ENCODE data around the gene NANOS3. TPM values are rescaled to one million over a fixed set of nuclear protein-coding genes. Genes with fewer than 3 reads are reported as not detected.

NANOS3 gene
- total RNA-seq, 1 donor from 2014 or later: not detected

- no peak for TF ChIP-seq CTCF (IDR thresholded peaks at IDR 0.05; ENCODE audit: partially characterized antibody, unreplicated experiment)
- Mint-ChIP-seq H3K27me3 (ENCODE audit: unreplicated experiment) (peaks cover 4% of the 10 kb centered on the region), H3K36me3 (ENCODE audit: unreplicated experiment) (no peaks in the 10 kb centered on the region), H3K4me3 (ENCODE audit: unreplicated experiment) (no peak overlapping the region), H3K9me3 (ENCODE audit: unreplicated experiment) (peaks cover 3% of the 10 kb centered on the region), H3K27ac (ENCODE audit: unreplicated experiment) (no peak overlapping the region), H3K4me1 (ENCODE audit: low read depth, unreplicated experiment) (peaks cover 5% of the 10 kb centered on the region)
- DNase-seq: no peak
Observed at GRCh38 chr19:13844130-13844631, 32.8 kb upstream of the NANOS3 start.

GRCh38 chr19:13846557-13847406 is 30.2 kb upstream of the NANOS3 start:
- Mint-ChIP-seq H3K27me3 (ENCODE audit: unreplicated experiment) (peaks cover 4% of the 10 kb centered on the region), H3K36me3 (ENCODE audit: unreplicated experiment) (no peaks in the 10 kb centered on the region), H3K4me1 (ENCODE audit: low read depth, unreplicated experiment) (peaks cover 5% of the 10 kb centered on the region), H3K9me3 (ENCODE audit: unreplicated experiment) (peaks cover 3% of the 10 kb centered on the region), H3K27ac (ENCODE audit: unreplicated experiment) (peak overlapping the region; percentile 75), H3K4me3 (ENCODE audit: unreplicated experiment) (peak overlapping the region; percentile 42)
- TF ChIP-seq CTCF (IDR thresholded peaks at IDR 0.05; ENCODE audit: partially characterized antibody, unreplicated experiment): no peak
- peak; percentile 72 for DNase-seq

GRCh38 chr19:13847407-13848339 is 29.3 kb upstream of the NANOS3 start:
- Mint-ChIP-seq H3K4me3 (ENCODE audit: unreplicated experiment) (peak overlapping the region; percentile 52), H3K9me3 (ENCODE audit: unreplicated experiment) (peaks cover 2% of the 10 kb centered on the region), H3K36me3 (ENCODE audit: unreplicated experiment) (no peaks in the 10 kb centered on the region), H3K27ac (ENCODE audit: unreplicated experiment) (no peak overlapping the region), H3K4me1 (ENCODE audit: low read depth, unreplicated experiment) (peaks cover 4% of the 10 kb centered on the region), H3K27me3 (ENCODE audit: unreplicated experiment) (peaks cover 4% of the 10 kb centered on the region)
- peak; percentile 29 for TF ChIP-seq CTCF (IDR thresholded peaks at IDR 0.05; ENCODE audit: partially characterized antibody, unreplicated experiment)
- peak; percentile 86 for DNase-seq

GRCh38 chr19:13848340-13848677 is 28.6 kb upstream of the NANOS3 start:
- Mint-ChIP-seq H3K27ac (ENCODE audit: unreplicated experiment) (no peak overlapping the region), H3K4me1 (ENCODE audit: low read depth, unreplicated experiment) (peaks cover 4% of the 10 kb centered on the region), H3K36me3 (ENCODE audit: unreplicated experiment) (no peaks in the 10 kb centered on the region), H3K9me3 (ENCODE audit: unreplicated experiment) (peaks cover 2% of the 10 kb centered on the region), H3K27me3 (ENCODE audit: unreplicated experiment) (peaks cover 4% of the 10 kb centered on the region), H3K4me3 (ENCODE audit: unreplicated experiment) (peak overlapping the region; percentile 52)
- no peak for TF ChIP-seq CTCF (IDR thresholded peaks at IDR 0.05; ENCODE audit: partially characterized antibody, unreplicated experiment)
- DNase-seq: no peak

Data from glutamatergic neuron (in vitro differentiated cells).